GM19395 (cell line): ENCODE measurements around the gene FLNA.
A peak's percentile ranks its signal among the peaks of the same experiment; 100 is the strongest.

Experiments used
- ATAC-seq: cut with Tn5 transposase; IDR thresholded peaks from one replicate; pipeline ENCODE4 v1.9.1; 2021; ENCODE audit warnings: mild to moderate bottlenecking, moderate library complexity; ENCODE audit not compliant: unreplicated experiment

The FLNA gene

DNA sequence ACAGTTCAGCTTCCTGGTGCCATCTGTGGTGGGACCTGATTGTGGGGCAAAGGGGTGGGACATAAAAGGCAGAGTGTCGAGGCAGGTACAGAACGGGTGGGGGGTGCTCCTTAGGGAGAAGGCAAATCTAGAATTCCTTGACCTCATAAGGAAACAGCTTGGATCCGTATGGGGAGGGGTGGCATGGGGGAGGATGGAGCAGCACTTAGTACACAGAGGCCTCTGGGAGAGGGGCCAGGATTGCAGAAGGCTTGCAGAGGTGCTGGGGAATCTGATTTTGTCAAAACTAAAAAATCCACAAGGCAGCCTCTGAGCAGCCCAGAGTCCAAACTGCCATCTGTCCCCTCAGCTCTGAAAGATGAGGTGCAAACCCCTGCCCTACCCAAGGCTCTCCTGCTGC, 2.3 kb upstream of the FLNA start:
- ATAC-seq = no peak

DNA sequence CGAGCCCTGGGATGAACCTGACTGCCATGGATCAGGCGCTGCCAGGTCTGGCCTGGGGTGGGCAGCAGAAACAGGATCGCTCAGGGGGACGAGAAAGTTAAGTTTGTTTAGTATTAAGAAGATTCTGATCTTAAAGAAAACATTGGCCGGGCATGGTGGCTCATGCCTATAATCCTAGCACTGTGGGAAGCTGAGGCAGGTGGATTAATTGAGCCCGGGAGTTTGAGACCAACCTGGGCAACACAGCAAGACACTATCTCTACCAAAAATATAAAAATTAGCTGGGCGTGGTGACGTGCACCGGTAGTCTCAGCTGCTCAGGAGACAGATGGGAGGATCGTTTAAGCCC, 696 bp upstream of the FLNA start:
- no peak for ATAC-seq

DNA sequence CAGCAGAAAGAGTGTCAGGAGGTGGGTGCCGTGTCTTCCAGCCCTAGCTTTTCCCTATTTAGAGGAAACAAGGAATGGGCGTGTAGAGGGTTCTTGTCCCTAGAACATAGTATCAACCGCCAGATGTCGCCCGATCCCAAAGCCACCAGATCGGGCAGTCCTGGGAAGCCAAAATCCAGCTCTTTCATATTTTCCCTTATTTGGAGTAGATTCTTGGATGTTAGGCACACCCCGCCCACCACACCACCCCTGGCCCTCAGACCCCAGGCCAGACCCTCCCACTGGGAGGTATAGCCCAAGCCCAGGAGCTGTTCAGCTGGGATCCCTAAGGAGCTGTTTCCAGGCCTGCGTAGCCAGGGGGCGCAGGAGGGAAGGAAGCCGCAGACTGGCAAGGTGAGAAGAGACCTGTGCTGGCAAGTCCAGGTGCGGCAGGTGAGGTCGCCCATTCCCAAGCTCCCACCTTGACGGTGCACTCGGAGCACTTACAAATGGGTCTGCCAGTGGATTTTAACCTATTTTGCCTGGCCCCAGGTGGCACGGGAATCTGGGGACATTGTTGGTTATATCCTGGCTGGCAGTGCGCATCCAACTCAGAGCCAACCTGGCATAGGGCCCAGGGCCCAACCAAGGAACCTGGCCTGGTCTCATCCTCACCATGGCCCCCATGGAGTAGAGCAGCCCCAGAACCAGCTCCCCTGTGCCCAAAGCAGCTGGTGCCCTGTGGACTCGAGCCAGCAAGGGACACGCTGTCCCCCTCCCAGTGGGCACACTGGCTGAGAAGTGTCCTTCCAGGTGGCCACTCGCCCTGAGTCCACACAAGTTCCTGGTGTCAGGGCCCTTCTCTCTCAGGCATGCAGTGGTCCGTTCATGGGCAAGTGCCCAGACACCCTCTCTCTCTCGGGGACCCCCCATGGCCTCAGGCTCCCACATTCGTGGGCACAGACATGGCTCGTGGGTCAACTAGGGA, 811 bp downstream of the FLNA start:
- ATAC-seq = no peak

DNA sequence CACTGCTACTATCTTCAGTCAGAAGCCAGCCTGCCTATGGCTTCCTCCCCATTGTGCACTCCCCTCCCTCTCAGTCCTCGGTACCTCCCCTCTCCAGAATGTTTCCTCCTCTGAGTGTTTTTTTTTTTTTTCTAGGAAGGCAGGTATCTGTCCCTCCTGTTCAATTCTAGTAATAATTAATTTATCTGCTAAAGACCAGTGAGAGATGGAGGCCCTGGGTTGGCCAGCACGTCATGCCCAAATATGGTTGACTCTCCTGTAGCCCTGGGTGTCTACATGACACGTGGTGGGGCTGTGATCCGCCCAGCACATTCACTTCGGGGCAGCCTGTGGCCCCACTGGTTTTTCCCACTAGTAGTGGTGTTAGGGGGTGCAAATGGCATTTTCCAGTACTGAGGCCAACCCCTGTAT, 1.8 kb downstream of the FLNA start:
- ATAC-seq = no peak

DNA sequence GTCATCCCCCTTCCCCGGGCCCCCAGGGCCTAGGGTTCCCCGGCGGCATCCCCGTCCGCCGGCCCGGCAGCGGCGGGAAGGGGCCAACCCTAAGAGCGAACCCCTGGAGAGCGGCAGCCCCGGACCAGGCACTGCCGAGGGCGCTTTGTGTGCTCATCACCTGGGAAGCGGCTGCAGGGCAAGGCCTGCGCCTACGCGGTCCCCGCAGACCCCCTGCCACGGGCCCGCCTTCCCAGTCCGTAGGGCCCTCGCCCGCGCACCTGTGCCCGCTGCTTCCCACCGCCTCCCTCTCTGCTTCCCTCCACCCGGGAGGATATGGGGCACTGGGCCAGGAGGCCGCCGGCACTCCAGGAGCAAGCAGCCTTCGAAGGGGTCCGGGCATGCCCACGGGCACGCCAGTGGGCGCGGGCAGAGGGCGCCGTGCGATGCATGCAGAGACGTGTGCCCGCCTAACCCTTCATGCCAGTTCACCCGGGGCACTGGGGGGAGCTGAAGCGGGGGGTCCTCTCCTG, 2.6 kb downstream of the FLNA start:
- ATAC-seq = peak; percentile 12

DNA sequence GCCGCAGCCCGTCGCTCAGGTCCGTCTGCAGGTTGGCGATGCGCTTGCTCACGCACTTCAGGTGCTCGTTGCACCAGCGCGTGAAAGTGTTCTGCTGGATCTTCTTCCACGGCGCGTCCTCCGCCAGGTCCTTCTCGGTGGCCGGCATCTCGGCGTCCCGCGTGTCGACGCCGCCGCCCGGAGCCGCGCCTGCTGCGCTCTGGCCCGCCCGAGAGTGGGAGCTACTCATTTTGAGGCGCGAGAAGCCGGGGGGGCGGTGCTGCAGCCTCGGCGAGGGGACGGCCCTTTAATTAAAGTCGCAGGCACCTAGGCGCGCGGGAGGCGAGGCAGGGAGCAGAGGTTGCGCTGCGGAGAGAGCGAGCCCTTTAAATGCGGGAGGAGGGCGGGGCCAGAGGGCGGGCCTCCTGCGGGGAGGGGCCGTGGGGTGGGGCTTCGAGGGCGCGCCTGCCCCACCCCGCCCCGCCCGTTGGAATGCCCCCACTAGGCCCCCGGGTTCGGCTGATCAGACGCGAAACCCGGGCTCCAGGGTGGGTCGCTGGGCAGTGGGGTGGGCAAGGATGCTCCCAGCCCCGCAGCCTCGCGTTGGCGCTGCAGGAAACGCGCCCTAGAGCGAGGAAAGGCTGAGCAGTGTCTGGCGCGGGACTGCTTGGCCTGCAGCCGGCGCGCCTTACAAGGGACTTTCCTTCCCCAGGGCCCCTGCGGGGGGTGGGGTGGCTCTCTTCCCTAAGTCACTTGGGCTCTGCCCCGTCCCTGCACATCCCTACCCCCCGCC, 3.2 kb downstream of the FLNA start:
- ATAC-seq = peak; percentile 62

DNA sequence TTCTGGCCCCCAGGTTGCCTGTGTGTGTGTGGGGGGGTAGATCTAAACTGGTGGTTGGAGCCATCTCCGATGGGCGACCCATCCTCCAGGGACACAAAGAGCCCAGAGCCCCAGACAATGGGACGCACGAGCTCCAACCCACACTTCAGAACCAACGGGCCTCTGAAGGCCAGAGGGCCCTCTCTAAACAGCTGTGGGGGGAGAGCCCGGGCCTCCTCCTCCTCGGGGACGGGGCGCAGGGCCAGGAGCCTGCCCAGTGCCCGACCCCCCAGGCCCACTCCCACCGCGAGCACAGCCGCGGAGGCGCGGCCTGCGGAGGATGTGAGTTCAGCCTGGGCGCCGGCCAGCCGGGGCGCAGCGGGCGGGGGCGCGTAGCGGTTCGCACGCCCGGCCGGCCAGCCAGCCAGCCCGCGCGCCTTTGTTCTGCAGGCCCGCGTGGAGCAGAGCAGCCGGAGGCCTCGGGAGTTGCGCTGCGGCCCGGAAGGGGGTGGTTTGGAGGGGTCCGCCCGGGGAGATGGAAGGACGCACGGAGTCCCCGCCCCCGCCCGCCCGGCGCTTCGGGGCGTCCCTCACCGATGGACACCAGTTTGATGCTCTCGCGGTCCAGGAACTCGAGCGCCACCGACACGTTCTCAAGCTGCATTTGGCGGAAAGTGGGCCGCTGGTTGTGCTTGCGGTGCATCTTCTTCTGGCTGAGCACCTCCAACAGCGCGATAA, 4.0 kb downstream of the FLNA start:
- no peak for ATAC-seq

DNA sequence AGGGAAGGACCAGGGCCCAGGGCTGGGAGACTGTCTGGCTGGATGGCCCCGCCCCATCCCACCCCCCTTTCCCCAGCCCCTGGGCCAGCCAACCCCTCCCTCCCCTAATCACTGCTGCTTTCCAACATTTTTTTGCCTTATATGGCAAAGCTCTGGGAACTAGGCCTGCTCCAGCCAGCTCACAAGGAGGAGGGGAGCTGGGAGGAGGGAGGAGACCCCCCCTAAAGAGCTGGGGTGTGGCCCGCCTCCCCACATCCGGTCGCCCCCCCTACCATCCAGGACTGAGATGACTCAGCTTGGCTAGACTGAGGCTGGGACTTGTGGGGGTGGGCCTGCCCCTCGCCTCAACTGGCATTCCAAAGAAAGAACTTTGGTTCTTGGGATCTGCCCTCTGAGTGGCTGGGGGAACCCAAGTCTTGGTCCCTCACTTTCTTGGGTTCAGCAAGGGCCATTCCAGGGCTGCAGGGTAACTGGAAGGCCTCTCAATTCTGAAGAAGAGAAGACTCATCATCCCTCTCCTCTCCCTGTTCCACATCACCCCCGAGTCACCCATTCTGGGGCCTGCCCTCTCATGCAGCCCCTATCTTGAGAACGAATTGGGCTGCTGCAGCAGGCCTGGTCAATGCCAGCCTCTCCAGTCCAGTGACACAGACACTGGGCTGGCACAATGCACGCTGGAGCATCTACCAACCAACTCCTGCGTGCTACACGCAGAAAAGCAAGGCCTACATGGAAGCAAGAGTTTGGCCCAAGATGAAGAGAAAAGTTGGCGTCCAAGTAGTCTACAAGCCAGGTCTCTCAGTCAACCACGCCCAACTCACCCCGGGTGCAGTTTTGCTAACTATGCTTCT, 4.8 kb downstream of the FLNA start:
- no peak for ATAC-seq

DNA sequence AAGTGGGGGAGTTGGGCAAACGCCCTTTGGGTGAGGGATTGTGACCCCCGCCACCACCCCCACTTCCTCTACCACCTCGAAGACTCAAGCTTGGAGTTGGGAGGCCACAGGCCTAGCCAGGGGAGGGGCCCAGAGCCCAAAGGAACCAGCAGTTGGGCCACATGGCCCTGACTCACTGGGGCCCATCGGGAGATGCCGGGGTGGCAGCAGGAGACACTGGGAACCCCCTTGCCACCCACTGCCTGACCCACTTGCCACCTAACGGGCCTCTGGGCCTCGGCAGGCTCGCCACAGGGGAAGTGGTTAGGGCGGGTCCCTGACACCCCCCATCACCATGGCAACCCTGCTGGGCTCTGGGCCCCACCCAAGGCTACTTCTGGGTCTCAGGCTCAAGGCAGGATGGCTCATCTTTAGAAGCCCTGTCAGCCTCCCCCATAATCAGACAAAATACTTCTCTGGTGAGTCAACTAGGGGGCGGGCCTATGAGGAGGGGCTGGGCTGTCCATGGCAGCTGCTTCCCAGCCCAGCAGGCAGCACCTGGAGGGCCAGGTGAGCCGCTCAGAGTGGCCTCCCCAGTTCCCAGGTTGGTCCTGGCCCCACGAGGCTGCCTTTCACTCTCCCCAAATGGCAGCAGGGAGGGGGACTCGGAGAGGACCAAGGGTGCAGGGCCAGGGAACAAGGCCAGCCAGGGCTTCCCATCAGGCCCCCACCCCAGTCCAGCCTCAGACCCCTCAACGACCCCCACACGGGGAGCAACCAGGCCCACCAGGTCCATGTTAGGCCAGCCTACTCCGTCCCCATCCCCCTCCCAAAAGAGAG, 5.6 kb downstream of the FLNA start:
- ATAC-seq = no peak

DNA sequence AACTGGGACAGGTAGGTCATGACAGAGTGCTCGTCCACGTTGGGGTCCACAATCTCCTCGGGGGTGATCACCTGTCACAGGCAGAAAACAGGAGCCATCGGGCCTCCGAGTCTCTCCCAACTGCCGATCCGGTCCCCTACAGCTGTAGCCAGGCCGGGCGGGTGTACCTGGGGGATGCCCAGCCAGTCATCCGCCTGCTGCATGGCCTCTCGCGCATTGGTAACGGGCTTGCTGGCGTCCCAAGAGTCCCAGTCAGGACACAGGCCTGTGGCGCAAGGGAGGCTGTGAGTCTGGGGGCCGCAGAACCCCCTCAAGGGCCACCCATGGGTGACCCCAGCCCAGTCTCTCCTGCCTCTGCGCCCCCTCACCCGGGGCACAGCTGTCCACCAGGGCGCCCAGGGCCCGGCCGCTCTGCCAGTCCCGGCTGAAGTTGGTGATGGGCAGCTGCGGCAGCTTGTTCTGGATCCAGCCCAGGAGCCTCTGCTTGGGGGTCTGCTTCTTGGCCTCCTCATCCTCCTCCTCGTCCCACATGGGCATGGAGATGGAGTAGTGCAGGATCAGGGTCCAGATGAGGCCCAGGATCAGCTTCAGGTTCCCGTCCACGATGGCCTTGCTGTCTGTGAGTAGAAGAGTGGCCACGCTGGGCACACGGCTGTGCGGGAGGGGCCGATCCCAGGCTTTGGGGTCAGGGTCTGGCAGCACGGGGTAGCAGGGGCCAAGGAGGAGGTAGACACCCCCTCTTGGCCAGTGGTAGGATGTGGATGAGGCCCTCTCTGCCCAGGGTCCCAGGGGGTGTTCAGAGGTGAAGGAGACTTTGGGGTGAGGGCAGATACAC, 6.7 kb downstream of the FLNA start:
- no peak for ATAC-seq

DNA sequence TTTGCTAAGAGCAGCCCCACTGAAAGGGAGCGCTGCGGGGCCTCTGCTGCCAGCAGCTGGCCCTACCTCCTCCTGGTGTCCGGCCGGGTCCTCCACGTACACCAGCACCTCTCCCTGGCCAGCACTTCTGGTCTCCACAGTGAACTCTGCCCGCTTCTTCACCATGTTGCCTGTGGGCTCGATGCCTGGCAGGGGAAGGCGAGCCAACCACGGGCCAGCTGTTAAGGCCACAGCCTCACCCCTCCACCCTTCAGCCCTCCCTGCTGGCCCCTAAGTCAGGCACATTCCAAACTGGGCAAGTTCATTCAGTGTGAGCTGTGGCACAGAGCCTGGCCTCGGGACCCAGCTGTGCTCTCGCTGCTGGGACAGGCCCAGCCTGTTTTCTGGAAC, 7.8 kb downstream of the FLNA start:
- ATAC-seq = no peak

DNA sequence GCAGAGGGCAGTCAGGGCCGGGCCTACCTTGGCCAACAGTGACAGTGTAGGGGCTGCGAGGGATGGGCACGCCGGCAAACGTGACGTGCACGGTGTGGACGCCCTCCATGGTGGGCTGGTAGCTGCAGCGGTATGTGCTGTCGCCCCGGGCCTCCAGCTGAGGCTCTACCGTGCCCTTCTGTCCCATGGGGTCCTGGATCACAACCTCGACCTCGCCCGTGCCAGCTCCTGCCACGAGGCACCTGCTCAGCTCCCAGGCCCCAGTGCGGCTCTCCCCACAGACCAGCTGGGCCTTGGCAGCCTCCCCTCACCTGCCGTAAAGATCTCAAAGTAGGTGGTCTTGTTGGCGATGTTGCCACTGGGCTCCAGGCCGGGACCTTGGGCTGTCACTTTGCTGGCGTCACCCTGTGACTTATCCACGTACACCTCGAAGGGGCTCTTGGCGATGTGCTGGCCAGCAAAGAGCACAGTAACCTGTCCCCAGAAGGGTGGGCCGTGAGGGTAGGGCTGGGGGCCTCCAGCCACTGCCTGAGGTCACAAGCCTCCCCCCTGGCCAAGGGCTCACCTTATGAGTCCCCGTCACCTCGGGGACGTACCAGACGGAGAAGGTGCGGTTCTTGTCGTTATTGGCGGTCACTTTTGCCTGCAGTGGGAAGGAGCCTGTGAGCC, 8.3 kb downstream of the FLNA start:
- ATAC-seq = no peak

DNA sequence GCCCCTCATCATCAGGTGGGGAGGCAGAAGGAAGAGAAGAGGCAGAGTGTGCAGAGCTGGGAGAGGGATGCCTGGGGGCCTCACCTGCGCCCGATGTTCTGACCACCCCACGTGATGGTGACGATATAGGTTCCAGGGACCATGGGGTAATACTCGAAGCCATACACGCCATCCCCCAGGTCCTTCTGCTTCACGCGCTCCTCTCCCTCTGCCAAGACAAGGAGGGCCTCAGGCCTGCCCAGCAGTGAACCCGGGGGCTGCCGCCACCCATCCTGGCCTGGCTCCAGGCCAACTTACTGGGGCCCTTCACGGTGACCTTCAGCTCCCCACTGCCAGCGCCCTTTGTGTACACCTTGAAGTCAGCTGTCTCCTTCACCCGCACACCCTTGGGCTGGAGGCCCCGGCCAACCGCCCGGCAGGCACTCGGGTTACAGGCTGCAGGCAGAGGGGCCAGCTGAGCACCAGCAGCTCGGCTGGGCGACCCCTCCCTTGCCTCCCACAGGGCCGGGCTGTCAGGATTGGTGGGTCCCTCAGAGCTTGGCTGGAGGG, 9.3 kb downstream of the FLNA start:
- ATAC-seq = no peak

DNA sequence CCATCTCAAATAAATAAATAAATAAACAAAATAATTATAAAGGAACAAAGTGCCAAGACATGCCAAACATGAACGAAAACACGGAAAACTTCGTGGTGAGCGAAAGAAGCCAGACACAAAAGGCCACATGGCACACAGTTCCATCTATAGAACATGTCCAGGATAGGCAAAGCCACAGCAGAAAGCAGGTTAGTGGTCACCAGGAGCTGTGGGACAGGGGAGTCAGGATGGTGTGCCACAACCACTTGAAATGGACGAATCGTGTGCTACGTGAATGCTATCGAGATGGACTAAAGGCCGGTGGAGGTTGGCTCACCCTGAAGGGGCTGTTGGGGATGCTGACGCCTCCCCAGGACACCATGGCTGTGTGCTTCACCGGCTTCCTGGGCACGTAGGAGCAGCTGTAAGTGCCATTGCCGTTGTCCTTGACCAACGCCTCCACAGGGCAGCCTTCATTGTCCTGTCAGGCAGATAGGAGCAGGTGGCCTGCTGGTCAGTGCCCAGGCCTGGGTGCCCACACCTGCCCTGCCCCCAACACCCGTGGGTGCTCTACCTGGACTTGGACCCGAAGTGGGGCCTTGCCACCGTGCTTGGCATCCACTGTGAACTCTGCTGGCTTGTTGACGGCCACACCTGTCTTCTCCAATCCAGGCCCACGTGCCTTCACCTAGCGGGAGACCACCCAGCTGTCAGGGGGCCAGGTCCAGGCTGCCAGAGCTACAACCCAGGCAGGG, 10.6 kb downstream of the FLNA start:
- ATAC-seq = no peak

DNA sequence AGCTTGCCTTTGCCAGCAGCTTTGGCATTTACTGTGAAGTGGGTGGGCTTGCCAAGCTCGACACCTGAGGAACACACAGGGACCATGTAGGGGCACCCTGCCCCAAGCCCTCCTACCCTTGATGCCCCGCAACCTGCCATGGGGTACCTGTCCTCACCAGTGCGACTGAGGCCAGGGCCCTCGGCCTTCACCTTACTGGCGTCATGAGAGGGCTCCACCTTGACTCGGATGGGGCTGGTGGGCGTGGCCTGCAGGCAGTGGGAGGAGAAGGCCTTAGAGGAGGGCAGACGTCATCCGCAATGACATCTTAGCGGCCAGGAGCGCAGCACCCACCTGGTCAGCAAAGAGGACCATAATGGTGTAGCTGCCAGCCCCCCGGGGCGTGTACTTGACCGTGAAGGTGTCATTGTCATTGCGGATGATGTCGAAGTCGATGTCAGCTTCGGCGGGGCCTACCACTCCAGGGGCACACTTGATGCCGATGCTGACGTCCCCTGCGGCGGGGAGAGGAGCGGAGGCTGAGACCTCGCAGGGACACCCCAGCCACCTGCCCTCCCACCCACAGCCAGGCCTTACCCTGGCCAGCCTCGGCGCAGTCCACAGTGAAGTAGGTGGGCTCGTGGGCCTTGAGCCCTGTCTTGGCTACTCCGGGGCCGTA, 12.2 kb downstream of the FLNA start:
- no peak for ATAC-seq

DNA sequence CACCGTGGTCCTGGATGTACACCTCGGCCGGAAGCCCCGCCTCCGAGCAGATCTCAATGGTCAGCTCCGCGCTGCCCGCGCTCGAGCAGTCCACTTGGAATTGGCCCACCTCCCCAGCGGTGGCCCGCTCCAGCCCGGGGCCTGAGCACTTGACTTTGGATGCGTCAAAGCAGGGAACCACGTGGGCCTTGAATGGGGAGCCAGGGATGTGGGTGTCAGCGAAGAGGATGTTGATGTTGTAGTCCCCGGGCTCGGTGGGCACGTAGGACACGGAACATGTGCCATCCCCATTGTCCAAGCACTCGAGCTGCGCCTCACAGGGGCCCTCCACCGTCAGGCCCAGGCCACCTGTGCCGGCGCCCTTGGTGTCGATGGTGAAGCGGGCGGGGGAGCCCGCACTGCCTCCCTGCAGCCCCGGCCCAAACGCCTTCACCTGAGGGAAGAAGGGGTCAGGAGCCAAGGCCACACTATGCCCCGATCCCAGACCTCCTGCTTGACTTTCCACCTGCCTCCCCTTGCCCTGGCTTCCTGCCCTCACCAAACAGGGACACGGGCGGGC, 14.2 kb downstream of the FLNA start:
- no peak for ATAC-seq
